Measurements from ENCODE around the gene CPSF2.
A peak's percentile ranks its signal among the peaks of the same experiment; 100 is the strongest.

CPSF2 gene

GRCh38 chr14:92121670-92122350 lies at the start of gene CPSF2, which contains the start of gene NDUFB1:
Gene CPSF2, plus strand, starts transcription at chr14:92121969. Its CDS starts 9,016 bp downstream, at chr14:92130985.
Gene NDUFB1, minus strand, starts transcription at chr14:92121706. Its CDS starts 4,069 bp downstream, at chr14:92117637.
- no peak for DNase-seq (ENCODE audit: low read depth, low spot score)

GRCh38 chr14:92074555-92074954 lies 47.2 kb upstream of the CPSF2 start:
- no peak for DNase-seq (ENCODE audit: low read depth, low spot score)

- no peak for DNase-seq (ENCODE audit: low read depth, low spot score)
These were observed 33.3 kb upstream of the CPSF2 start for GRCh38 chr14:92088494-92088893.

GRCh38 chr14:92093320-92093719 lies 28.4 kb upstream of the CPSF2 start:
- DNase-seq (ENCODE audit: low read depth, low spot score): no peak

- DNase-seq (ENCODE audit: low read depth, low spot score): no peak
These were observed 22.0 kb upstream of the CPSF2 start for GRCh38 chr14:92099802-92100201.

GRCh38 chr14:92103363-92103989 lies 18.3 kb upstream of the CPSF2 start:
- DNase-seq (ENCODE audit: low read depth, low spot score): no peak

- DNase-seq (ENCODE audit: low read depth, low spot score): no peak
These were observed 16.5 kb upstream of the CPSF2 start for GRCh38 chr14:92105073-92105892.

GRCh38 chr14:92105893-92106142 lies 16.0 kb upstream of the CPSF2 start:
- no peak for DNase-seq (ENCODE audit: low read depth, low spot score)

- DNase-seq (ENCODE audit: low read depth, low spot score): peak; percentile 98
These were observed 15.4 kb upstream of the CPSF2 start, which contains the start of gene ATXN3 for GRCh38 chr14:92106143-92106926. Gene ATXN3, minus strand, starts transcription at chr14:92106582. Its CDS starts 30 bp downstream, at chr14:92106552.

- DNase-seq (ENCODE audit: low read depth, low spot score): peak; percentile 74
These were observed 13.2 kb upstream of the CPSF2 start for GRCh38 chr14:92108345-92109254.

- no peak for DNase-seq (ENCODE audit: low read depth, low spot score)
These were observed 12.3 kb upstream of the CPSF2 start for GRCh38 chr14:92109490-92109889.

GRCh38 chr14:92121207-92121669 lies 531 bp upstream of the CPSF2 start:
- DNase-seq (ENCODE audit: low read depth, low spot score): no peak

GRCh38 chr14:92122351-92122677 lies 545 bp downstream of the CPSF2 start:
- DNase-seq (ENCODE audit: low read depth, low spot score): no peak

- no peak for DNase-seq (ENCODE audit: low read depth, low spot score)
These were observed 992 bp downstream of the CPSF2 start for GRCh38 chr14:92122761-92123160.

- no peak for DNase-seq (ENCODE audit: low read depth, low spot score)
These were observed 12.7 kb downstream of the CPSF2 start for GRCh38 chr14:92134456-92134855.

GRCh38 chr14:92135269-92135668 lies 13.5 kb downstream of the CPSF2 start:
- no peak for DNase-seq (ENCODE audit: low read depth, low spot score)

- no peak for DNase-seq (ENCODE audit: low read depth, low spot score)
These were observed 21.5 kb downstream of the CPSF2 start for GRCh38 chr14:92143309-92143708.

GRCh38 chr14:92143962-92144361 lies 22.2 kb downstream of the CPSF2 start:
- no peak for DNase-seq (ENCODE audit: low read depth, low spot score)

GRCh38 chr14:92144708-92145107 lies 22.9 kb downstream of the CPSF2 start:
- DNase-seq (ENCODE audit: low read depth, low spot score): no peak

GRCh38 chr14:92153581-92153980 lies 31.8 kb downstream of the CPSF2 start:
- DNase-seq (ENCODE audit: low read depth, low spot score): no peak
